Uterus (tissue), 2 donors: Measurements from ENCODE around the gene SRRM2.

Experiments
- CTCF ChIP-seq, 4 experiments: fragments of 200-600 bp in 2 of 4; fragments of 450-650 bp in 2 of 4; sonication (generic) in 2 of 4; IDR thresholded peaks; one replicate each; pipeline ENCODE4 v1.5.1; 2016 to 2019; ENCODE audit warnings: antibody characterized with exemption in 4 of 4, mild to moderate bottlenecking in 2 of 4, moderate library complexity in 1 of 4
- POLR2A ChIP-seq, 2 donors: fragments of 450-650 bp; IDR thresholded peaks; one replicate each; pipeline ENCODE4 v1.6.1; 2016; ENCODE audit warnings: antibody characterized with exemption in 2 of 2, mild to moderate bottlenecking in 1 of 2, moderate library complexity in 1 of 2

DNA sequence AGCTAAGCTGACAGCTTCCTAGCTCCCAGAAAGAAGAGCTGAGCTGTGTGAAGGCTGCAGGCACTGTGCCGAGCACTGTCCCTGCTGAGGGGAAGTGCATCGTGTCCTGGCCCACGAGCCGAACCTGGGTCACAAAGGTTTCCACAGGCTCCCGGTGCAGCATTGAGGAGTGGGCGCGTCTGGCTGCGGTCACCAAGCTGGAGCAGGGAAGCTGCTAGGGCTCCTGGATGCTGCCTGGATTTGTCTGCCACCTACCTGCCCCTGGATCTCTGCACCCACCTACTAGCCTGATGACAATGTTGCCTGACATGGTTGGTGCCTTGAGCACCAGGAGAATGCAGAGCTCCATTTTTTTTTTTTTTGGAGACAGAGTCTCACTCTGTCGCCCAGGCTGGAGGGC is 6.5 kb upstream of the SRRM2 start:
- no peak for TF ChIP-seq CTCF (IDR thresholded peaks at IDR 0.05)
- no peak for TF ChIP-seq POLR2A (IDR thresholded peaks at IDR 0.05)
